Occipital lobe (tissue), 2 donors: Measurements from ENCODE around the gene CDCA4. TPM values are rescaled to one million over a fixed set of nuclear protein-coding genes. Genes with fewer than 3 reads are reported as not detected.

Experiments used
- DNase-seq: peaks from one replicate; lab custom pipeline; 2025; lab: John Stamatoyannopoulos, UW
- total RNA-seq: library from RNA; depleted of rRNA; stranded (reverse); fragments of >200 nt; gene quantifications from one replicate; pipeline ENCODE4 v1.2.3, GENCODE V29; 2014

The CDCA4 gene
- total RNA-seq, 1 donor from 2014 or later: 11.1 TPM

GRCh38 chr14:105014631-105015030, 6.3 kb downstream of the CDCA4 start:
- DNase-seq: no peak

DNA sequence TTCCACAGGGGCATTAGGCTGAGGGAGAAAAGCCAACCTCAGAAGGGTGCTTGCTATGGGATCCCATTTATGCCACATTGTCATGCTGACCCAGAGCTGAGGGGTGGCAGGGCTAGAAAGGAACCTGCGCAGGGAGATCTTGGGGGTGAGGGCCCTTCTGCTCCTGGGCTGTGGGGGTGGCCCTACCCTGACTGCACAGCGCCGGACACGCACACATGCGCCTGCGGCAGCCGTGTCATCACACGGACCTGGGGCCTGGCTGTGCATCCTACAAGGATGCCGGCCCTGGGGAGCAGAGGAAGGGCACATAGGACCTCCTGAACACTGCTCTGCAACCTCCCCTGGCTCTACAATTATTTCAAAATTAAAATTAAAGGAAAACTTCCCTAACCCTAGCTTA, 6.9 kb downstream of the CDCA4 start:
- no peak for DNase-seq

DNA sequence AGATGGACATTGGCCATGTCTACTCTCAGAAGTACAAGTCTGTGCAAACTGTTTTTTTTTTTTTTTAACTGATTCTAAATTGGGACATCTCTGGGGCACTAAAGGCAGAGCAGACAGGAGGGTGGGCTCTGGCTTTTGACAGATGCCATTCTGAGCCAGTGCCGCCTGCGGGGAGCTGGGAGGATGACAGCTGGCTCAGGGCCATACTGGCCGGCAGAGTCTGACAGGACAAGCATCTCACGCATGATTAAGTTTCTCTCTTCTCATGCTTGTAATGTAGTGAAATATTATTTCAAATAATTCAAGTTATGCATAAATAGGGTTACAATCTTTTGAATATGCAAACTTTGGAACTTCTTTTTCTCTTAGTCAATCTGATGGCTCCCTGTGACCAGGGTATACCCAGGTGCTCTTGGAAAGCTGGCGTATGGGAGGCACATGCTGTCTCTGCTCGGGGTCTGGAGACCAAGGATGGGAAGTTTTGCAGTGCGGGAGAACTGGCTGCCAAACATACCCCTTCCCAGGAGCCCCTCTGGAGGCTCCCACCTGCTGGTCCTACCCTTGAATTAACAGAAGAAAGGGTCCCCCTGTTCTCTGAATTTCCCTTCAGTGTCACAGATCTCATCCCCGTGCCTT, 7.6 kb downstream of the CDCA4 start:
- DNase-seq: no peak

- DNase-seq: no peak
Observed at GRCh38 chr14:105012171-105012985, 8.5 kb downstream of the CDCA4 start.

DNA sequence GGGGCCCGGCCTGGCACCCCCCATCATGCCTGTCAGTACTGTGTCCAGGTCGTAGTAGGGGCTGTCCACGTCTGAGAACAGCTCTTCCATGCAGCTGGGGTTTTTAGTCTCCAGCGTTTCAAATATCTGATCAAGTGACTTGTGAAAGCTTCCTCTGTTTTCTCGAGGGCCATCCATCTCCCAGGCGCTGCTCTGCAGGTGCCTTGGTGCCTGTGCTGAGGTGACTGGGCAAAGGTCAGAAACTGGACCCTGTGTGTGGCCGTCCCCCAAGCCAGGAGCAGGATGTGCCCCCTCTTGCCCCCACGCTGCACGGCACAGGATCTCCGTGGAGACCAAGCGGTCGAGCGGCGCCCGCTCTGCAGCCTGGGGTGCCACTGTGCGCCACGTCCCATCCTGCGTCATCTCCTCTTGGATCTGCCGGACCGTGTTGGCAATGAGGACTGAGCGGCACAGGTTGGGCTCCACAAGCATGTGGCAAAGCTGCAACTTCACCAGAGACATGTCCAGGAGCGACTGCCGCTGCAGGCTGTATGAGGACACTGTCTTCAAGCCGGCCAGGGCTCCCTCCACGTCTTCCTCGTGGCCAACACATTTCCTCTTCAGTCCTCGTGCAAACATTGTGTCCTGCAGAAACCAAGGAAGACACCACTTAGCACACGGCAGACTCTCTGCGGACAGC, 9.4 kb downstream of the CDCA4 start:
- no peak for DNase-seq

DNA sequence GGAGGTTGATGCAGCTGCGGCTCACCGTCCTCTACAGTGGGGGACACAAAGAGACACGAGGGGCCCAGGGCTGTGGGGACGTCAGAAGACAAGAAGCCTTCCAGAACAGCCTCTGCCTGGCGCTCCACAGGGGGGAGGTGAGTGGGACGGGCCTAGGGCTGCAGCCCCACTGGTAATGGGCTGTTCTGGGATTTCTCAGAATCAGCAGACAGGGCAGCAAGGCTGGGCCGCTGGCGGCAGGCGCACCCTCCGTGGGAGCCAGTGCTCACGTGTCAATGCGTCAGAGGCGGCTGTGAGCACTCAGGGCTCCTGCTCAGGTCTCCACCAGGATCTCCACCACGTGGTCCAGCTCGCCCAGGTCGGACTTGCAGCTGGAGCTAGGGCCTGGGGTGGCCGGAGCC, 10.0 kb downstream of the CDCA4 start:
- no peak for DNase-seq

DNA sequence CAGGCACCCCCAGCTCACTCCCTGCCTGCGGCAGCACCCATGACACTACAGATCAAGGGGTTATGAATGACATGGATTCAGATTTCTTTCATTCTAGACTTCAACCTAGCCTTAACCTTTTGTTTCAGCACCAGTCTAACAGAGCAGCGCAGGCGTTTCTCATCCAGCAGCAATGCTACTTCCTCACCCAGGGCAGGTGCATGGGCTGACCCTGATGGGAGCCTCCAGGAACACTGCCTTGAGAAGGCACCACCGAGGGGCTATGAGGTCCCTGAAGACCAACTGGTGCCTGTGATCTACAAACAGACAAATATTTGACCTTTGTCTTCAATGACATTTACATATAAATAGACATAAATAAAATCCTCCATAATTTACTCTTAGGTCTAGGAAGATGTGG, 10.8 kb downstream of the CDCA4 start:
- DNase-seq: no peak

DNA sequence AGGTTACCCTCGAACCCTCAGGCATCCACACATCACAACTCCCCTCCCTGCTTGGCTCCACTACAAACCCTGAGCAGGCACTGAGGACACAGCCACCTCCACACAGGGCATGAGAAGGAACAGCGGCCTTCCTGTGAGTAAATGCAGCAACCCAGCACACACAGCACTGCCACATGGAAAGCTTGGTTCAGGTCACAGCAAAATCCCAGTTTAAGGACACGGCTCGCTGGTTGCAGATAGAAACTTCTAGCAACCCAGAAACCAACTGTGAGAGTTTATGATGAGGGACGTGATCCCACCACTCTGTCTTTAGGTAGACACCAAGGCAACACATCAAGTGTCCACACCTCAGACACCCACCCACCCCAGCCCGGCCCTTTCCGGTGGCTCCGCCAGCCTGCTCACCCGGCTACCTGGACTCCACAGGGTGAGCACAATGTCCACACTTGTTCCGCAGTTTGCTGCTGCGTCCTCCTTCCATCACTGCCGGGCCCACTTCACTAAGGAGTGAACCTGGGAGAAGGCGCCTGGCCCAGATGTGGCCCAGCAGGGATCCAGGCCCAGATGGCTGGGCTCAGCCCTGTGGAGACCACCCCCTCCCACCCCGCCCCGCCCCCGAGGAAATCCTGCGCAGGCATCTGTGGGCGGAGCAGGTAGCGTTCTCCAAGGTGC, 13.2 kb downstream of the CDCA4 start:
- no peak for DNase-seq

DNA sequence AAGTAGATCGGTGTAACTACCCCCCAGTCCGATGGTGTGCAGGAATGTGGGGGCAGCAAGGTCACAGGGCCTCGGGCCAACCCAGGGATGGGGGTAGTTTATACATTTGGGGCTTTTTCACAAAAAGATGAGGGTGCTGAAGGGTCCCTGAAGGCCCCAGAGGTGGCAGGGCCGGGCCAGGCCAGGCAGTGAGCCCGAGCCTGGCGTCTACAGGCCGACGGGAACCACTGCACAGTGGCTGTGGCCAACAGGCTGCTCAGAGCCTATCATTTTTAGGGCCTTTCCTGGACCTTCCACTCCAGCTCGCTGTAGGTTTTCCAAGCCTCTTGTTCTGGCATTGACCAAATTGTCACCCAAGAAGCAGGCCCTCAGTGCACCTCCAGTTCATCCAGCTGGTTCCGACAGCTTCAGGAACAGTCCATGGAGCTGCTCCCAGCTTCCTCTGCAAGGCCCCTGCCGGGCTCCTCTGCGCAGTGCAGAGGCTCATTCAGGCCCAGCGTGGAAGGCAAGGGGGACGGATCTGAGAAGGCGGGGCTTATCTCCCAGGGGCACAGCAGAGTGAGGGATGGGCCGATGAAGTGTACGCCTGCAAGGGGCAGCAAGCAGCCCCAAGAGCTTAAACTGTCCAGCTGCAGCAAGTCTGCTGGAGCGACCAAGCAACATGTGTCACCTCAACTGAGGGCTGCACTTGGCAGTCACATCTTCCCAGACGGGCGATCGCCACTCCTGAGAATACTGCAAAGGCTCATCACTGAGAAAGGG, 13.9 kb downstream of the CDCA4 start:
- no peak for DNase-seq

GRCh38 chr14:105005929-105006830, 14.7 kb downstream of the CDCA4 start:
- no peak for DNase-seq

GRCh38 chr14:105005329-105005928, 15.5 kb downstream of the CDCA4 start:
- no peak for DNase-seq

DNA sequence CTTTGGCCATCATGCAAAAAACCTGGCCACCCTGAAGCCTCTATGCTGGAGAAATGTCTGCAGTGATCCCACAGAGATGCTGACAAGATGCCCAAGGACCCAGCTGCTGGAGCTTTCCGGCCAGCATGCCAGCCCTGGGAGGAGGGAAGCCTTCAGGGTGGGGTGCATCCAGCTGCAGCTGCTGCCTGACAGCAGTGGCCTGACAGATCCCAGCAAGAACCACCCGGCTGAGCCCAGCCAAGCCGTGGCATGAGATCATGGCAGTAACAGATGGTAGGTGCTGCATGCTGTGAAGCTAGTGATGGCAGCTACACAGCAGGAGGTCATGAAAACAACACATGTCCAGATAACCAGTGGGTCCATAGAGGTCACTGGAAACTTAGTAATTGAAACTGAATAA, 21.5 kb downstream of the CDCA4 start:
- no peak for DNase-seq

DNA sequence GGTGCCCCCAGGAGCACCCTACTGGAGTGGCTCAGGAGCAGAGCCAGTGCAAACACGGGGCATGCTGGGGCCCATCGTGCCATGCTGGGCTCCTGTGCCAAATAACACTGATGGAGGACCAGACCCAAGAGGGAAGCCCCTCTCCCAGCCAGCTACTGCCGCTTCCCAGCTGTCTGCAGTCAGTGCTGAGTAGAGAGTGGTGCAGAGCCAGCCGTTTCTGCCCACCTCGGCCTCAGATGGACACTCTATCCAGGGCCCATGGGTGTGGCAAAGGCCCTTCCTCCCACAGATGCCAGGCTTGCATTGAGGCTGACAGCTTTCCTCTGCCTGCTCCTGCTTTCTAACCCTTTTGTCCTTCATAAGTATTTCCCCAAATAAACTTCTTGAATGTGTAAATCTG, 22.1 kb downstream of the CDCA4 start:
- no peak for DNase-seq

DNA sequence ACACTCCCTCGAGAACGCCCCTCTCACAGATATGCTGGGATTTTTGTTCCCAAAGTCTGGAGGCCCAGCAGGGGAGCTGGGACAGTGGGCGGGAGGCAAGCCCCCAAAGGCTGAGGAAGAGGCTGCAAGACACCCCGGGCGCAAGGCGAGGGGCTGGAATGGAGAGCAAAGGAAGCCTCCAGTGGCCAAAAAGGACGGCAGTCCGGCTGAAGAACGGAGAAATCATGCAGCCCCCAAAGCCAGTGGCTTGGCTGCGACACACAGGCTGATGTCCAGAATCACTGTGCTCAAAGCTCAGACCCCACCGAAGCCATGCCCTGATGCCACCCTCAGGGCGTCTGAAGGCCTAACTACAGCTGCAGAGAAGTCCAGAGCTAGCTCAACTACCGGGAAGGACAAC, 24.4 kb downstream of the CDCA4 start:
- DNase-seq: no peak

DNA sequence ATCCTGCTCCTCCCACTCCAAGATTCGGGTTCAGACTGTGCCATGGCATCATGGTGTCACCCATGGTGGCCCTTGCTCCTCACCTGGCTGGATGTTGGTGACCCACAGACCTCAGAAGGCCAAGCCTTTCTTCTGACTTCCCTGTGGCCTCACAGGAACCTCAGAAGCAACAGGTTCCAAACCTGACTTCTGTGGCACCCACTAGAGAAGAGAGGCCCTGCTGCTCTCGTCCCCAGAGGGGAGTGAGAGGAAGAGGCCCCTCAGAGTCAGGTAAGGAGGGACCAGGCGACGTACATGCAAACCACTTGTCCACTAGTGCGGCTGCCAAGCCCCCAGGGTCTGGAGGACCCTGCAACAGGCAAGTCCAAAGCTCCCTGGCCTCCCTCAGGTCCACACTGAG, 24.9 kb downstream of the CDCA4 start:
- DNase-seq: no peak

DNA sequence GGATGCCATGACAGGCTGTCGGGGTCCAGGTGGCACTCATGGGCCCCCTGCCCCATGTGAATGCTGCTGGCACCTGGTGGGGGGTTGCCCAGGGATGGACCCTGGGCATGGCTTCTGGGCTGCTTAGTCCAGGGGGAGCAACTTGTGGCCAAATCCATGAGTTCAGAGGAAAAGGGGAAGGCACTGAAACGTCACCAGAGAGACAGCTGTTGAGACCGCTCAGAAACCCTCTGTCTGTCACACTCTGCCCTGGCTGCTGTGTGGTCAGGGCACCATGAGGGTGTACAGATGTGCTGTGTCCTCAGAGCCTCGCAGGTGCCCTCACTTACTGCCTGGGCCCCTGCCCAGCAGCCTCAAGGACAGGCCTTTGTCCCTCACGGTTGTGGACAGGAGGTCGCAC, 25.9 kb downstream of the CDCA4 start:
- no peak for DNase-seq

DNA sequence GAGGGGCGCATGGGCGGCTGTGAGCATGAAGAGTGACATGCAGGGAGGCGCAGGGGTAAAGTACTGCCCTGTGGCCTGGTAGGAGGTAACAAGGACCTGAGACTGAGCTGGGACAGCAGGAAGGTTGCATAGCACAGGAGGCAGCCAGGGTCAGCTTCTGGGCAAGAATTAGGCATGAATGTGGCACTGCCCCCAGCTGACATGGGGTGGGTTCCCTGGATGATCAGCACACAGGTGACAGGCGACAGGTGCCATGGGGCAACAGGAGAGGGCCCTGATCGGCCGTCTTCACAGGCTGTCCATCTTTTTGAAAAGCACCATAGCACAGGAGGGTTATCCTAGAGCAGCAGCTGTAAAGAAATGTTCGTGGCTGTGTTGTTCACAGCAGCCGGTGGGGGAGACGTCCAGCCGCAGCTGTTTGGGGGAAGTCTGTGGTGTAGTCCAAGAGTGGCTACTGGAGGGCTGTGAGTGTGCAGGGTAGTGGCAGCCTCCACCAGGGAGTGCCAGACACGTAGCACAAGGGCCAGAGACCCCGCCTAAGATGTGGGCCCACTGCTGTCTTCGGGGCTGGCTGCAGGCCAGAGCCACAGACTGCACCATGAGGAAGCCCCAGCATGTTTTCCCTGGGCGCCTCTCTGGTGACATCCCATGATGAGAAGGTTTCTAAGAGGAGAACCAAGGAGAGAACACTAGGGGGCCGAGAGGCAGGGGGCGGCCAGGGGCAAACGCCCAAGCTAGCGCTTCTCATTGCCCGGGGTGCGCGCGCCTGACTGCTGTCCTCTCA, 26.9 kb downstream of the CDCA4 start:
- no peak for DNase-seq

GRCh38 chr14:104993306-104993705, 27.6 kb downstream of the CDCA4 start:
- DNase-seq: no peak

DNA sequence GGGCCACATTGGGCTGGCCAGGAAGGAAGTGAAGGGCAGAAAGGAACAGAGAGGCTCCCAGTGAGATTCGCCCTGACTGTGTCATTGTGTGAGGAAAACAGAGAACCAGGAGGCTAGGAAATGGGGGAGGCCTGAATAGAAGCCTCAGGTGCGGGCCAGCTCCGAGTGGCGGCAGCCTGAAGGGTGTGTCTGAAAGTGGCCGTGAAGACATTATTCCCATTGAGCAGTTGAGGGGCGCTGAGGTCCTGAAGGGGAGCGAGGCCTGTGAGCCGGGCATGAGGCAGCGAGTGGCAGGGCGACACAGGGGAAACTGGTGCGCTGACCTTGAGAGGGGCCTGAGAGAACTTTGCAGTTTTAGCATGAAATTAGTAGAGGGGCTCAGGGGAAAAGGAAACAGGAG, 28.4 kb downstream of the CDCA4 start:
- no peak for DNase-seq
